Skeletal muscle satellite cell (primary cell): ENCODE data around the gene ST6GALNAC1.
"Not testable (repeated sequence)": the region's sequence is repeated elsewhere in the genome, so short reads cannot be mapped to it uniquely, and the experiment has no call there.

Source experiments
- H3K27me3 ChIP-seq: 2 replicates; pipeline ENCODE4 v1.7.0; 2013; ENCODE audit warnings: low read length; ENCODE audit not compliant: control insufficient read depth, insufficient read depth
- H3K36me3 ChIP-seq: 2 replicates; pipeline ENCODE4 v1.7.0; 2013; ENCODE audit warnings: mild to moderate bottlenecking, control low read depth, low read length; ENCODE audit not compliant: insufficient read depth
- H3K4me1 ChIP-seq: 2 replicates; pipeline ENCODE4 v1.7.0; 2013; ENCODE audit warnings: low read length; ENCODE audit not compliant: control insufficient read depth, insufficient read depth
- H3K4me2 ChIP-seq: 2 replicates; pipeline ENCODE4 v1.7.0; 2013; ENCODE audit warnings: mild to moderate bottlenecking, low read length
- H3K4me3 ChIP-seq: 2 replicates; pipeline ENCODE4 v1.7.0; 2013; ENCODE audit warnings: low read length
- H3K9ac ChIP-seq: 2 replicates; pipeline ENCODE4 v1.7.0; 2013; ENCODE audit warnings: mild to moderate bottlenecking, low read depth, low read length, moderate library complexity
- H3K9me3 ChIP-seq: replicated peaks from 2 replicates; pipeline ENCODE4 v1.7.0; 2013; ENCODE audit warnings: mild to moderate bottlenecking, control low read depth, low read length

ST6GALNAC1 gene

GRCh38 chr17:76638263-76638662 is 5.3 kb downstream of the ST6GALNAC1 start:
- no peak overlapping the region for H3K9ac ChIP-seq
- H3K4me2 ChIP-seq: no peak overlapping the region
- peaks cover 8% of the 10 kb centered on the region for H3K4me1 ChIP-seq
- no peak overlapping the region for H3K4me3 ChIP-seq
- no peaks in the 10 kb centered on the region for H3K9me3 ChIP-seq
- no peaks in the 10 kb centered on the region for H3K36me3 ChIP-seq
- H3K27me3 ChIP-seq: peaks cover 29% of the 10 kb centered on the region

DNA sequence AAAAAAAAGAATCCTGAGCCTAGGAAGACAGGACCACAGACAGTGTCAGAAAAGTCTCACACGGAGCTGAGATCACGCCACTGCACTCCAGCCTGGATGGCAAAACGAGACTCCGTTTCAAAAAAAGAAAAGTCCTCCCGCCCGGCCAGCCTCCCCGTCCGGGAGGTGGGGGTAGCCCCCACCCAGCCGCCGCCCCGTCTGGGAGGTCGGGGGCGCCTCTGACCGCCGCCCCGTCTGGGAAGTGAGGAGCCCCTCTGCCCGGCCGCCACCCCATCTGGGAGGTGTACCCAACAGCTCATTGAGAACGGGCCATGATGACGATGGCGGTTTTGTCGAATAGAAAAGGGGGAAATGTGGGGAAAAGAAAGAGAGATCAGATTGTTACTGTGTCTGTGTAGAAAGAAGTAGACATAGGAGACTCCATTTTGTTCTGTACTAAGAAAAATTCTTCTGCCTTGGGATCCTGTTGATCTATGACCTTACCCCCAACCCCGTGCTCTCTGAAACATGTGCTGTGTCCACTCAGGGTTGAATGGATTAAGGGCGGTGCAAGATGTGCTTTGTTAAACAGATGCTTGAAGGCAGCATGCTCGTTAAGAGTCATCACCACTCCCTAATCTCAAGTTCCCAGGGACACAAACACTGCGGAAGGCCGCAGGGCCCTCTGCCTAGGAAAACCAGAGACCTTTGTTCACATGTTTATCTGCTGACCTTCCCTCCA is 6.9 kb downstream of the ST6GALNAC1 start:
- H3K4me3 ChIP-seq, H3K9me3 ChIP-seq, H3K4me2 ChIP-seq, H3K36me3 ChIP-seq, H3K9ac ChIP-seq: not testable (repeated sequence)
- Histone ChIP-seq H3K27me3 (peaks cover 19% of the 10 kb centered on the region), H3K4me1 (peaks cover 12% of the 10 kb centered on the region)

DNA sequence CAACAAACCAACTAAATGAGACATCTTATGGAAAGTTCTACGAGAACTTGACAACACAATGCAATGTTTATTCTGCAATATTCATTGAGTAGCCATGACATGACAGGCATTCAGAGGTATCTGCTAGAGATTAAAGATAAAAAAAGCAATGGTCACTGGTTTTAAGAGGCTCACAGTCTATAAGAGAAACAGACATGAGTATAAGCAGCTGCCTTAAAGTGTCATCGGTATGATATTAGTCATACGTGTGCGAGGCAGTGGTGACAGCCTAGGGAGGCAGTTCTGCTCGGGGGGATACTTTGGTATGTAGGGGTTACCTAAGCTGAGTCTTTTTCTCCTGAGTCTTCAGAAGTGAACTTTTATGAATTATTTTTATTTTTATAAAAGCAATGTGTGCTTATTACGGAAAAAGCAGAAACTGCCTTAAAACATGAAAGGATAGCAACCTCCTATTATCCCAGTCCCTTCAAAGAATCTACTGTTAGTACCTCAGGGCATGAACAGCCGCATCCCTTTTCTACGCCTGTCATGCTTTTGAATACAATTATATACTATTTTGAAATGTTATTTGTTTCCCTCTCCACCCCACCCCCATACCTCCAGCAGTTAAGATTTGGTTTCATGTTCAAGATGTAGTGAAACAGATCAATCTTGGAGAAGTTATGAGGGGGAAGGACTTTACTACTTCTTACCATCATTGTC is 7.7 kb downstream of the ST6GALNAC1 start:
- Histone ChIP-seq H3K9ac (no peak overlapping the region), H3K4me2 (no peak overlapping the region), H3K36me3 (no peaks in the 10 kb centered on the region), H3K4me1 (peaks cover 12% of the 10 kb centered on the region), H3K27me3 (peaks cover 16% of the 10 kb centered on the region), H3K9me3 (no peaks in the 10 kb centered on the region), H3K4me3 (no peak overlapping the region)

DNA sequence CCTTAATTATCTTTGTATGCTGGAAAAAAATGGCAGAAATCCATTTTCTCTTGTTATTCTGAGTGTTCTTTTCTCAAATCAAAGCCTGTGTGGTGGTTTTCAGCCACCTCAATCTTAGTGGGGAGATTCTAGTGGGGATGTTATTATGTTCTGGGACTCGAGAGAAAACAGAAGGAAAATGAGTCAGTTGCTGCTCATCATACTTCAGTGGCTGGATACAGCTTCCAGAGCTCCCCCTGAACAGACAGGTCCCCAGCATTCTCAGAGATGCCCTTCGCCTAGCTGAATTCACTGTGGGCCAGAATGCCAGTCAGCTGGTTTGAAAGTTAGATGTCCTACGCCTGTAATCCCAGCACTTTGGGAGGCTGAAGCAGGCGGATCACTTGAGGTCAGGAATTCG is 8.5 kb downstream of the ST6GALNAC1 start:
- Histone ChIP-seq H3K27me3 (peaks cover 12% of the 10 kb centered on the region), H3K9me3 (no peaks in the 10 kb centered on the region), H3K4me3 (no peak overlapping the region), H3K4me1 (peaks cover 12% of the 10 kb centered on the region), H3K4me2 (no peak overlapping the region), H3K9ac (no peak overlapping the region), H3K36me3 (no peaks in the 10 kb centered on the region)

DNA sequence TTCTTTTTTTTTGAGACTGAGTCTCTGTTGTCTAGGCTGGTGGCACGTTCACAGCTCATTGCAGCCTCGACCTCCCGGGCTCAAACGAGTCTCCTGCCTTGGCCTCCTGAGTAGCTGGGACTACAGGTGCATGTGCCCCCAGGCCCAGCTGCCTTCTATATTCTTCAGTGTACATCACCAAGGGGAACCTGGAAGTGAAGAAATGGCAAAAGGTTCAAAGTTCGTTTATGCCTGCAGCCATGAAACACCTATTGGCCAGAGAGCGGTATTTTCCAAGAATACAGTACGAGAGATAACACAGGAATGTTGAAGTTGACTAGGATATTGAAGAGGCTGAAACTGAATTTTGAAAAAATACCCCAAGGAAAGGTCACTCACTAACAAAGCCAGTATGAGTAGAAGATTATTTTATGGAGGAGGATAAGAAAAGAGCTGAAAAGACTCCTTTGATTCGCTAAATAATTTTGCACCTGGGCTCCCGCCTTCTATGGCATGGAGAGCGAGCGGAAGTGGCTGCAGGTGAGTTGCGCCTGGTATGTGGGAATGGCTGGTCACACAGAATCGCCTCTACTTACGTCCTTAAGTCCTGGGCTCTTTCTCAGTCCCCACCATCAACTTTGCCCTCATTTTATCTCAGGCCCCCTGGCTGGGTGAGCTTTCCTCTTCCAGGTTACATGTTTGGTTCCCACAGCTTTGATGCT is 9.8 kb downstream of the ST6GALNAC1 start:
- Histone ChIP-seq H3K4me2 (no peak overlapping the region), H3K9ac (no peak overlapping the region), H3K27me3 (peaks cover 15% of the 10 kb centered on the region), H3K9me3 (no peaks in the 10 kb centered on the region), H3K4me3 (no peak overlapping the region), H3K4me1 (peaks cover 12% of the 10 kb centered on the region), H3K36me3 (no peaks in the 10 kb centered on the region)

DNA sequence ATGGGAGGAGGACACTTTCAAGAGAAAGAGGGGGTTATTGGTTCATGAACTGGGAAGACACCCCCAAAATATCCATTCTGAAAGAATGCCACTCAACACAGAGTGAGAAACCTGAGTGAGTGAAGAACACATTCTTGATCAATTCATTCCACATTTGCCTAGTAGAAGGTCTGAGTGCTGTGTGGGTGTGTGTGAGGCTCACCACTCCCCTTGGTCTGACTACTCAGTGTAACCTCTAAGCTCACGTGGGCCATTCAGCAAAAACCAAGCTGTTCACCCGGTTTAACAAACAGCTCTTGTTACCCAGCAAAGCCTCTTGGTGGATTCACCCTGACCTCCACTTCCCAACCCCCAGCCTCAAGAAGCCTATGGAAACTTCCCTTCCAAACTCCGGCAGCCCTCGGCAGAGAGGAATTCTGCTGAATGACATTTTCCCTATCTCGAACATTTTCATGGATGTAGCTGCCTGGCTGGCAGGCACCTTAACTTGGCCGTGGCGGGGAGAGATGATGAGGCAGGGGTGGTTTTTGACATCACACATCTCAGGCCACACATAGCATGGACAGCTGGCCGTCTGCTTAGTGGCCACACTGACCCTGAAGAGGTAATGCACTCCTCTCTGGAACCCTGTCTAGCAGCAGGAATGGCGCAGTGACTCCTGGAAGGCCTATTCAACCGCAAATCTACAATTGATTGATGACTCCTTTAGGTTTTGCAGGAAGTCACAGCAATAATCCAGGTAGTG is 11.6 kb downstream of the ST6GALNAC1 start:
- no peaks in the 10 kb centered on the region for H3K9me3 ChIP-seq
- no peaks in the 10 kb centered on the region for H3K36me3 ChIP-seq
- no peak overlapping the region for H3K4me3 ChIP-seq
- H3K4me1 ChIP-seq: peaks cover 12% of the 10 kb centered on the region
- H3K27me3 ChIP-seq: peaks cover 9% of the 10 kb centered on the region
- H3K9ac ChIP-seq: no peak overlapping the region
- no peak overlapping the region for H3K4me2 ChIP-seq

DNA sequence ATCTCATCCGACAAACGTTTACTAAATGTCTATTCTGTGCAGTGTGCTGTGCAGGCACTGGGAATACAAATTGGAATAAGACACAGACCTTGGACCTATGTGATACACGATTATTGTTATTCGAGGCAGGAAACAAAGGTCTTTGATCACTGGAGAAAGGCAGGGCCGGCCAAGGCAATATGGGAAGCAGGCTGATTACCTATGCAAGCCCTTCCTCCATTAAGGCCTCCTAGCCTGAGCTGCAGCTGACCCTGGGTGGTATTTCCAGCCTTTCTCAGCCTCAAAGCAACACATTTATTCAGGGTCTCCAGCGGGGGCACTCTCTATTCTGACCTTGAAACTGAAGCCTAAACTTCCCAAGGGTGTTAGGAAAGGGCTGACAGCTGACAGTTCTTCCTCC is 13.4 kb downstream of the ST6GALNAC1 start:
- no peak overlapping the region for H3K4me2 ChIP-seq
- peaks cover 24% of the 10 kb centered on the region for H3K27me3 ChIP-seq
- no peak overlapping the region for H3K9ac ChIP-seq
- H3K9me3 ChIP-seq: no peaks in the 10 kb centered on the region
- no peaks in the 10 kb centered on the region for H3K36me3 ChIP-seq
- H3K4me3 ChIP-seq: no peak overlapping the region
- peaks cover 8% of the 10 kb centered on the region for H3K4me1 ChIP-seq

- Histone ChIP-seq H3K9me3 (no peaks in the 10 kb centered on the region), H3K27me3 (peaks cover 32% of the 10 kb centered on the region), H3K4me1 (peaks cover 12% of the 10 kb centered on the region), H3K4me2 (no peak overlapping the region), H3K9ac (no peak overlapping the region), H3K4me3 (no peak overlapping the region), H3K36me3 (no peaks in the 10 kb centered on the region)
Measured at GRCh38 chr17:76627510-76627909, 16.0 kb downstream of the ST6GALNAC1 start.

GRCh38 chr17:76626442-76626841 is 17.1 kb downstream of the ST6GALNAC1 start:
- Histone ChIP-seq H3K27me3 (peaks cover 32% of the 10 kb centered on the region), H3K4me3 (no peak overlapping the region), H3K9ac (no peak overlapping the region), H3K4me1 (peaks cover 9% of the 10 kb centered on the region), H3K9me3 (no peaks in the 10 kb centered on the region), H3K4me2 (no peak overlapping the region), H3K36me3 (no peaks in the 10 kb centered on the region)

DNA sequence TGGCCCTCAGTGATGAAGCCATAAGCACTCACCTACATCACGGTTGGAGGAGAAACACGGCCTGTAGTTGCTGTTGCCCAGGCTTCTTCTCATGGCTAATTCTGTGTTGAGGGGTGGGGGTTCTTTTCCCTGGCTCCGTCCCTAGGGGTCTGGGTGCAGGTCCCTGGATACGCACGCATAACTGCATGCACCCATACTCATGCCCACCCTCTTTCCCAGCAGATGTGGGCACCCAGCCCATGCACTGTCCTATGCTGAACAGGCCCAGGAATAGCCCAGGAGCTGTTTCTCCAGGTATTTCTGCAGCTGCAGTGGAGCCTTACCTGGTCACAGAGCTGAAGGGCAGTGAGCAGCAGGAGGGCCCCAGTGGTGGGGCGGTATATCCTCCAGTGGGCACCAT is 18.1 kb downstream of the ST6GALNAC1 start:
- Histone ChIP-seq H3K4me3 (no peak overlapping the region), H3K27me3 (peaks cover 32% of the 10 kb centered on the region), H3K9ac (no peak overlapping the region), H3K4me2 (no peak overlapping the region), H3K36me3 (no peaks in the 10 kb centered on the region), H3K4me1 (peaks cover 9% of the 10 kb centered on the region), H3K9me3 (no peaks in the 10 kb centered on the region)
